Inflammatory macrophage treated with lipopolysaccharide for 1 hour (primary cell): ENCODE measurements around the gene PAPLN.
"Not testable (repeated sequence)": the region's sequence is repeated elsewhere in the genome, so short reads cannot be mapped to it uniquely, and the experiment has no call there.

Experiments
- DNase-seq, 2 donors: peaks; one replicate each; pipeline ENCODE4 v3.0.0-alpha.2; 2020 to 2022

PAPLN gene

GRCh38 chr14:73237219-73237785 lies at the start of gene PAPLN:
TSS of gene PAPLN (plus strand) at chr14:73237506. CDS start at chr14:73239779, 2,273 bp downstream.
- peak; percentile 73 to 95 for DNase-seq

DNA sequence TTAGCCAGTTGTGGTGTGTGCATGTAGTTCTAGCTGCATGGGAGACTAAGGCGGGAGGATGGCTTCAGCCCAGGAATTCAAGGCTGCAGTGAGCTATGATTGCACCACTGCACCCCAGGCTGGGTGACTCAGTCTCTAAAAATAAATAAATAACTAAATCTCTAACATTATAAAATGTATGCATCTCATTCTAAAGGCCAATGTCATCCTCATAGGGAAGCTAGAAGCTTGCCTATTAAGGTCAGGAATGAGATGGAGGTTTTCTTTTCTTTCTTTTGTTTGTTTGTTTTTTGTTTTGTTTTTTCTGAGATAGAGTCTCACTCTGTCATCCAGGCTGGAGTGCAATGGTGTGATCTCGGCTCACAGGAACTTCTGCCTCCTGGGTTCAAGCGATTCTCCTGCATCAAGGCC lies 48.8 kb upstream of the PAPLN start:
- no peak for DNase-seq

GRCh38 chr14:73189651-73190050 lies 47.7 kb upstream of the PAPLN start:
- DNase-seq = no peak

GRCh38 chr14:73191441-73191840 lies 45.9 kb upstream of the PAPLN start:
- DNase-seq = no peak

- not testable (repeated sequence) for DNase-seq
These were observed 43.0 kb upstream of the PAPLN start for GRCh38 chr14:73194306-73194705.

GRCh38 chr14:73198253-73198652 lies 39.1 kb upstream of the PAPLN start:
- DNase-seq = no peak

- no peak for DNase-seq
These were observed 33.8 kb upstream of the PAPLN start for GRCh38 chr14:73203527-73203926.

- DNase-seq = no peak
These were observed 29.7 kb upstream of the PAPLN start for GRCh38 chr14:73207615-73208014.

DNA sequence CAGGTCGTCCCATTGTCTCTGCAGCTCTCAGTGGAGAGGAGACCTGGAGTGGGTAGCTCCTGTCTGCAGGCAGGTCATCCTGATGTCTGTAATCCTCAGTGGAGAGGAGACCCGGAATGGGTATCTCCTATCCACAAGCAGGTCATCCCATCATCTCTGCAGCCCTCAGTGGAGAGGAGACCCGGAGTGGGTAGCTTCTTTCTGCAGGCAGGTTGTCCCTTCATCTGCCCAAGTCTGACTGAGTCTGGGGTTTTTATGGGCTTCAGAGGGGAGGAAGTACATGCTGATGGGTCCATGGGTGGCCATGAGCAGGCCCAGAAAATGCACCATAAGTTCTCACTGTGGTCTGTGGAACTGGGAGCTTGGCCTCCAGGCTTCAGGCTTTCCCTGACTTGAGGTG lies 28.9 kb upstream of the PAPLN start:
- DNase-seq = no peak

DNA sequence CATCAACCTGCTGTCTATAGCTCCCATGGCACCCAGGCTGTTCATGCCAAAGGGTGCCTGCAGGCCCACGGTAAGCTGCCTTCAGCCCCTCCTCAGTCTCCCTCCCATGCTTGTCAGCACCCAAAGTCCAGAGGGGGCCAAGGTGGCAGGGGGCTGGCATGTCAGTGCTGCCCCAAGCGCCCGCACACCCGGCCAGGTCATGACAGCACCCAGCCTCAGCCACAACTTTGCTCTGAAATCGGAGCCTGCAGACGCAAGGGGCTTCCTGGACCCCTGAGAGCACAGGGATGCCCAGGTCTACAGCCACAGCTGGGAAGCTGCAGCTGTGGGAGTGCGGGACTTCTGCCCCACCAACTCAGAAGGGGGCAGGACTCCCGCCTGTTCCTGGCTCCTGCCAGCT lies 28.5 kb upstream of the PAPLN start:
- no peak for DNase-seq

DNA sequence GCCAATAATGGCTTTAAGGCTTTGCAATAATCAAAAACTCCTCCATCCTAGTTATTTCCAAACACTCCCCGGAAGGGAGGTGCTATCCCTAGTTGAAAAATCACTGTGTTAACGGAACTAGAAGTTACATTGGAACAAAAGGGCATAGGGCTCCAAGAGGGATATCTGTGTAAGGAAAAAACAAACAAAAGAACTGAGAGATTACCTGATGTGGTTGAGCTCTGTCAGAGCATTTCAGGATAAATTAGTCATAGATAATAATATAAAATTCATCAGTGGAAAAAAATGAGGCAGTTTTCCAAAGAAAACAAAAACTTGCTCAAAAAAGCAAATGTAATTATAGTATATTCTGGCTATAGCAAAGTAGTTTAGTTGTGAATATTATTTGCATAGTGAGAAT lies 27.4 kb upstream of the PAPLN start:
- no peak for DNase-seq

GRCh38 chr14:73211251-73212040 lies 25.9 kb upstream of the PAPLN start:
- DNase-seq = peak; percentile 50 to 84

GRCh38 chr14:73216030-73216429 lies 21.3 kb upstream of the PAPLN start:
- DNase-seq = no peak

- peak; percentile 67 to 79 for DNase-seq
These were observed 19.9 kb upstream of the PAPLN start for GRCh38 chr14:73217411-73217810.

- DNase-seq = no peak
These were observed 17.2 kb upstream of the PAPLN start for GRCh38 chr14:73220061-73220460.

DNA sequence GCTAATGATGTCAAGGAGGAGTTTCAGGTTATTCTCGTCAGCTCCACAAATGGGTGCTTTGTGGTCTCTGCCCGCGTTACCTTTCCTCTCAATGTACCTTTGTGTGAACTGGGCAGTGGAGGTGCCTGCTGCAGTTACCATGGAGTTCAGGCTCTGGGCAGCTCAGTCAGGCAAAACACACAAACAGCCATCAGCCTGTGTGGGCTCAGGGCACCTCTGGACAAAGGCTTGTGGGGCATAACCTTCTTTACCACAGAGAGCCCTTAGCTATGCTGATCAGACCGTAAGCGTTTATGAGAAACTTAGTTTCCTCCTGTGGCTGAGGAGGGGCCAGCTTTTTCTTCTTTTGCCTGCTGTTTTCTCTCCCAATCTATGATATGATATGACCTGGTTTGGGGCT lies 16.7 kb upstream of the PAPLN start:
- DNase-seq = no peak

- DNase-seq = peak; percentile 66 to 81
These were observed 15.4 kb upstream of the PAPLN start for GRCh38 chr14:73221945-73222344.

DNA sequence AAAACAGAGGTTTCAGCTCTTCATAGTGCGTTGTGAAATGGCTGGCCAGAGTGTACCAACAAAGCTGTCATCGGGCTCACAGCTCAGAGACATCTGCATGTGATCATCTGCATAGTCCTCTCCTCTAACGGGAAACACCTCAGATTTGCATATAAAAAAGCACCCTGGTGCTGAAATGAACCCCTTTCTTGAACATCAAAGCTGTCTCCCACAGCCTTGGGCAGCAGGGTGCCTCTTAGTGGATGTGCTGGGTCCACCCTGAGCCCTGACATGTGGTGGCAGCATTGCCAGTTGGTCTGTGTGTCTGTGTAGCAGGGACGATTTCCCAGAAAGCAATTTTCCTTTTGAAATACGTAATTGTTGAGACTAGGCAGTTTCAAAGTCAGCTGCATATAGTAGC lies 14.3 kb upstream of the PAPLN start:
- peak; percentile 86 to 96 for DNase-seq

- peak; percentile 66 to 94 for DNase-seq
These were observed 11.8 kb upstream of the PAPLN start for GRCh38 chr14:73225496-73225895.

- peak; percentile 90 to 95 for DNase-seq
These were observed 9.2 kb upstream of the PAPLN start for GRCh38 chr14:73227812-73228781.

GRCh38 chr14:73230051-73230450 lies 7.3 kb upstream of the PAPLN start:
- no peak for DNase-seq

DNA sequence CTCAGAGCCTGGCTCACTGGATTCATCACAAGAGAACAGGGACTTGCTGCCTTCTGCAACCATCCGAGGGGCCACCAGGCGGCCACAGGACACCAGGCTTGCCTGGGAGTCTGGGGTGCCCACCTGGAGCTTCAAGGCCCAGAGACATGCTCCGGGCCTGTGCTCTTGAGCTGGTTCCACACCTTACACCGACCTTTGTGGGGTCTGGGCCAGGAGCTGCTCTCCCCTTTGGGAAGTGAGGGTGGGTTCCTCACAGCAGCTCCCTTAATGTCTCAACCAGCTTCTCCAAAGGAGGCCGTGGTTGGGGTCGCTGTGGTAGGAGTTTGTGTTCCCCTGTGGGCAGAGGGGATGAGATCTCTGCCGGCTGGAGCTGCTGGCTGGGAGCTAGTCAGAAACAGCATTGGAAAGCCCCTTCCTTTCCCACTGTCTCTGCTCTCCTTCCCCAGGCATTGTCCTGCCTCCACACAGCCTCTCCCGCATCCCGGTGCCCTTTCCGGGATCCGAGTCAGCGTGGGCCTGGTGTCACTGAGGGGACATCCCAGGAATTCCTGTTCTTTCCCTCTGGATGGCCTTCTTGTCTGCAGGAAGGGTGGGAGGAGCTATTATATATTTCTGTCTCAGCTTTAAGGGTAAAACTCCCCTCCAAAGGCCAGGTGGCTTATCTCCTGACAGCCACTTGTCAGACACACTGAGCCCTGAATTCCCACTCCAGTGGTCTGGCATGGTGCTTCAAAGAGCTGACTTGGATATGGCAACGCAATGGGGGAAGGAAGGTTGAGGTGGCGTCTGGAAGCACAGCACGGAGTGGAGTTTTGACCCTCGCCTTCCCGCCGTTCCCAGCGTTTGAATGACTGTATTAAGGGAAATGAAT lies 5.1 kb upstream of the PAPLN start:
- peak in 1 of 2 donors; percentile 60 for DNase-seq
